GM12878 (cell line): ENCODE results near the gene RBMS1. TPM values are rescaled to one million over a fixed set of nuclear protein-coding genes. Genes with fewer than 3 reads are reported as not detected.

Experiments used
- ATAC-seq: fragments of 200-7000 bp; cut with Tn5 transposase; 3 replicates; pipeline ENCODE4 v1.9.1; 2020; ENCODE audit warnings: mild to moderate bottlenecking, moderate library complexity
- BruUV-seq: library from RNA; stranded (reverse); fragments of 400-500 nt; replicated peaks from 2 replicates; lab custom pipeline; 2021; lab: Mats Ljungman, UMichigan
- CTCF ChIA-PET: fragments of 300-600 bp; sonication (Branson Sonifier 250); formaldehyde crosslinking; extraction: SDS; loops from one replicate; lab custom pipeline; 2021; ENCODE audit warnings: inconsistent platforms; lab: Yijun Ruan, JAX
- POLR2A ChIA-PET: fragments of 350-600 bp; formaldehyde crosslinking; extraction: SDS; loops from one replicate; lab custom pipeline; 2021; ENCODE audit warnings: inconsistent platforms; lab: Charles Lee
- RAD21 ChIA-PET: fragments of 300-600 bp; sonication (Branson Sonifier 250); formaldehyde crosslinking; loops from one replicate; lab custom pipeline; 2023; ENCODE audit warnings: antibody characterized with exemption; ENCODE audit not compliant: unreplicated experiment; lab: Charles Lee
- SMC1A ChIA-PET: fragments of 300-600 bp; sonication (Branson Sonifier 250); formaldehyde crosslinking; loops from one replicate; lab custom pipeline; 2023; ENCODE audit not compliant: unreplicated experiment, uncharacterized antibody; lab: Charles Lee
- DNase-seq: peaks from one replicate; pipeline ENCODE4 v3.0.0-alpha.2; 2011; ENCODE audit warnings: low read depth, low spot score
- FAIRE-seq: peaks from 3 replicates; lab custom pipeline; 2011; peaks lifted over from hg19 to GRCh38; lab: Jason Lieb, UNC
- H2AFZ ChIP-seq: 2 replicates; pipeline ENCODE4 v1.6.0; 2011; ENCODE audit warnings: low read depth, low read length, control low read depth; ENCODE audit not compliant: control insufficient read depth
- H3K27ac ChIP-seq: 2 replicates; pipeline ENCODE4 v1.5.1; 2011; ENCODE audit warnings: control low read depth; ENCODE audit not compliant: control insufficient read depth, insufficient read depth
- H3K27me3 ChIP-seq, 2 experiments: replicated peaks in 1 of 2; 2 replicates each; pipeline versions ENCODE4 v1.6.0 to v1.6.1; 2011; ENCODE audit warnings: low read length in 1 of 2; ENCODE audit not compliant: control insufficient read depth in 2 of 2, insufficient read depth in 2 of 2
- H3K36me3 ChIP-seq, 2 experiments: 2 replicates each; pipeline ENCODE4 v1.5.1; 2011; ENCODE audit warnings: low read length in 1 of 2; ENCODE audit not compliant: control insufficient read depth in 2 of 2, insufficient read depth in 2 of 2
- H3K4me1 ChIP-seq: 2 replicates; pipeline ENCODE4 v1.6.1; 2011; ENCODE audit warnings: mild to moderate bottlenecking, low read length, moderate library complexity, mixed read lengths; ENCODE audit not compliant: control insufficient read depth, insufficient read depth
- H3K4me2 ChIP-seq: 2 replicates; pipeline ENCODE4 v1.6.0; 2011; ENCODE audit warnings: control low read depth; ENCODE audit not compliant: control insufficient read depth, insufficient read depth
- H3K4me3 ChIP-seq: fragments of 200-600 bp; sonication (generic); 2 replicates; pipeline ENCODE4 v1.5.1; 2016
- H3K79me2 ChIP-seq: 2 replicates; pipeline ENCODE4 v1.6.0; 2011; ENCODE audit warnings: low read length; ENCODE audit not compliant: control insufficient read depth, insufficient read depth
- H3K9ac ChIP-seq: 2 replicates; pipeline ENCODE4 v1.8.0; 2011; ENCODE audit warnings: low read length, control low read depth, mixed read lengths; ENCODE audit not compliant: control insufficient read depth, insufficient read depth
- H3K9me3 ChIP-seq: replicated peaks from 3 replicates; pipeline ENCODE4 v1.5.1; 2011; ENCODE audit warnings: mild to moderate bottlenecking, low read length; ENCODE audit not compliant: control insufficient read depth, insufficient read depth
- H4K20me1 ChIP-seq: 2 replicates; pipeline ENCODE4 v1.6.0; 2011; ENCODE audit not compliant: control insufficient read depth, insufficient read depth
- CBX5 ChIP-seq: sonication (generic); IDR thresholded peaks from 2 replicates; pipeline ENCODE4 v1.6.1; 2016; ENCODE audit warnings: low read depth, moderate library complexity, mild to moderate bottlenecking, inconsistent platforms
- GATAD2B ChIP-seq: fragments of 450-650 bp; conservative IDR thresholded peaks from 2 replicates; pipeline ENCODE4 v1.6.1; 2017; ENCODE audit warnings: low read depth, mild to moderate bottlenecking, moderate library complexity
- MEF2A ChIP-seq: IDR thresholded peaks from 2 replicates; pipeline ENCODE4 v1.6.1; 2011; ENCODE audit warnings: low read depth, mild to moderate bottlenecking, low read length, moderate library complexity; ENCODE audit not compliant: insufficient read depth
- NFYA ChIP-seq: IDR thresholded peaks from 2 replicates; pipeline ENCODE4 v1.6.1; 2011; ENCODE audit warnings: low read depth, mild to moderate bottlenecking, low read length, improper control_type of control experiment, borderline replicate concordance
- PBX3 ChIP-seq: IDR thresholded peaks from 2 replicates; pipeline ENCODE4 v1.6.1; 2011; ENCODE audit warnings: mild to moderate bottlenecking, low read depth, low read length, moderate library complexity; ENCODE audit not compliant: insufficient replicate concordance
- TARDBP ChIP-seq: IDR thresholded peaks from 2 replicates; pipeline ENCODE4 v1.6.1; 2016; ENCODE audit warnings: borderline replicate concordance
- ZBTB40 ChIP-seq: fragments of 450-650 bp; IDR thresholded peaks from 2 replicates; pipeline ENCODE4 v1.6.1; 2016; ENCODE audit warnings: mild to moderate bottlenecking, moderate library complexity, borderline replicate concordance
- ZNF207 ChIP-seq: fragments of 450-650 bp; IDR thresholded peaks from 2 replicates; pipeline ENCODE4 v1.6.1; 2014; ENCODE audit warnings: antibody characterized with exemption, mild to moderate bottlenecking, borderline replicate concordance
- whole genome bisulfite sequencing: methylation state at CpG from one replicate; pipeline ENCODE4 v1.1.6; 2016; ENCODE audit warnings: low lambda C conversion rate; ENCODE audit not compliant: insufficient replicate concordance, insufficient coverage; ENCODE audit errors: missing lambda C conversion rate; 5-methylcytosine and 5-hydroxymethylcytosine counted together
- in situ Hi-C: fragments of 300-500 bp; cut with MboI; formaldehyde crosslinking; loops from 9 replicates; pipeline ENCODE4 v1.14.3; 2018; ENCODE audit warnings: mixed read lengths
- intact Hi-C: fragments of 100-400 bp; cut with micrococcal nuclease; formaldehyde crosslinking; loops from one replicate; pipeline ENCODE4 v1.14.2; 2022; ENCODE audit not compliant: unreplicated experiment
- polyA plus RNA-seq, 11 experiments: library from polyadenylated mRNA; depleted of rRNA in 4 of 11; unstranded in 6 of 11; stranded (reverse) in 5 of 11; fragments of >200 nt; fragmentation: Nextera tagmentation in 4 of 11; fragmentation: Illumina TruSeq in 1 of 11; extraction: Ambion mirVana in 4 of 11; extraction: Trizol in 1 of 11; gene quantifications; 1 replicate in 1 of 11; 2 replicates in 10 of 11; pipeline versions ENCODE4 v1.2.1 to v1.2.3, GENCODE V29; 2011 to 2016; ENCODE audit warnings: inconsistent platforms in 2 of 11, missing spikeins in 2 of 11, low read depth in 1 of 11
- total RNA-seq, 4 experiments: library from RNA; depleted of rRNA in 3 of 4; stranded (reverse); fragments of >200 nt in 3 of 4; fragmentation: Illumina TruSeq in 1 of 4; extraction: Trizol in 1 of 4; gene quantifications; 2 replicates each; pipeline versions ENCODE4 v1.2.1 to v1.2.3, GENCODE V29; 2013 to 2021
- TF ChIP-seq, protein P1 (sequence below): IDR thresholded peaks from 2 replicates; pipeline ENCODE4 v1.6.1; 2012; ENCODE audit warnings: low read depth, low read length, improper control_type of control experiment
- TF ChIP-seq, protein P2 (sequence below): fragments of 450-650 bp; IDR thresholded peaks from 2 replicates; pipeline ENCODE4 v1.6.1; 2017; ENCODE audit warnings: mild to moderate bottlenecking, moderate library complexity
- TF ChIP-seq, protein P3 (sequence below): fragments of 450-650 bp; IDR thresholded peaks from 2 replicates; pipeline ENCODE4 v1.6.1; 2017; ENCODE audit warnings: mild to moderate bottlenecking

Gene RBMS1
- total and polyA plus RNA-seq, 10 of the 15 experiments (the other 5 are each of a cell fraction or from before 2014, with no cell fraction given), result 0.04 to 0.31 (median 0.17) TPM; not detected in 1

GRCh38 chr2:160401895-160402294 lies 91.7 kb downstream of the RBMS1 start:
- ChIA-PET RAD21 (no interaction called here), SMC1A (interaction anchor here (1.0 kb wide), 1 partner anchor 27 kb away, joined by 3 read pairs; no protein-coding TSS in a partner anchor), POLR2A (no interaction called here), CTCF (no interaction called here)
- Histone ChIP-seq H3K4me1 (no peaks in the 10 kb centered on the region), H3K4me3 (no peak overlapping the region), H3K27me3 (peaks cover 0 to 8% of the 10 kb centered on the region in 2 experiments; a peak in 1 of 4 replicates), H3K4me2 (no peak overlapping the region), H2AFZ (no peak overlapping the region), H3K9ac (no peak overlapping the region), H3K79me2 (no peaks in the 10 kb centered on the region), H4K20me1 (no peaks in the 10 kb centered on the region), H3K36me3 (no peaks in the 10 kb centered on the region), H3K27ac (no peak overlapping the region), H3K9me3 (no peaks in the 10 kb centered on the region)
- 38% methylated on average over 4 of the region's 4 CpGs for WGBS
- in situ Hi-C loops (no loop called here), intact Hi-C loops (no loop called here)
- ATAC-seq, result no peak
- no peak for FAIRE-seq
- DNase-seq, result no peak
- no TSS peak for BruUV-seq
- TF ChIP-seq MEF2A (no peak), PBX3 (no peak), TARDBP (no peak), CBX5 (no peak), ZBTB40 (no peak), GATAD2B (no peak), NFYA (no peak), ZNF207 (no peak)
- TF ChIP-seq, protein P1, sequence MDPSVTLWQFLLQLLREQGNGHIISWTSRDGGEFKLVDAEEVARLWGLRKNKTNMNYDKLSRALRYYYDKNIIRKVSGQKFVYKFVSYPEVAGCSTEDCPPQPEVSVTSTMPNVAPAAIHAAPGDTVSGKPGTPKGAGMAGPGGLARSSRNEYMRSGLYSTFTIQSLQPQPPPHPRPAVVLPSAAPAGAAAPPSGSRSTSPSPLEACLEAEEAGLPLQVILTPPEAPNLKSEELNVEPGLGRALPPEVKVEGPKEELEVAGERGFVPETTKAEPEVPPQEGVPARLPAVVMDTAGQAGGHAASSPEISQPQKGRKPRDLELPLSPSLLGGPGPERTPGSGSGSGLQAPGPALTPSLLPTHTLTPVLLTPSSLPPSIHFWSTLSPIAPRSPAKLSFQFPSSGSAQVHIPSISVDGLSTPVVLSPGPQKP, result no peak
- TF ChIP-seq, protein P2, sequence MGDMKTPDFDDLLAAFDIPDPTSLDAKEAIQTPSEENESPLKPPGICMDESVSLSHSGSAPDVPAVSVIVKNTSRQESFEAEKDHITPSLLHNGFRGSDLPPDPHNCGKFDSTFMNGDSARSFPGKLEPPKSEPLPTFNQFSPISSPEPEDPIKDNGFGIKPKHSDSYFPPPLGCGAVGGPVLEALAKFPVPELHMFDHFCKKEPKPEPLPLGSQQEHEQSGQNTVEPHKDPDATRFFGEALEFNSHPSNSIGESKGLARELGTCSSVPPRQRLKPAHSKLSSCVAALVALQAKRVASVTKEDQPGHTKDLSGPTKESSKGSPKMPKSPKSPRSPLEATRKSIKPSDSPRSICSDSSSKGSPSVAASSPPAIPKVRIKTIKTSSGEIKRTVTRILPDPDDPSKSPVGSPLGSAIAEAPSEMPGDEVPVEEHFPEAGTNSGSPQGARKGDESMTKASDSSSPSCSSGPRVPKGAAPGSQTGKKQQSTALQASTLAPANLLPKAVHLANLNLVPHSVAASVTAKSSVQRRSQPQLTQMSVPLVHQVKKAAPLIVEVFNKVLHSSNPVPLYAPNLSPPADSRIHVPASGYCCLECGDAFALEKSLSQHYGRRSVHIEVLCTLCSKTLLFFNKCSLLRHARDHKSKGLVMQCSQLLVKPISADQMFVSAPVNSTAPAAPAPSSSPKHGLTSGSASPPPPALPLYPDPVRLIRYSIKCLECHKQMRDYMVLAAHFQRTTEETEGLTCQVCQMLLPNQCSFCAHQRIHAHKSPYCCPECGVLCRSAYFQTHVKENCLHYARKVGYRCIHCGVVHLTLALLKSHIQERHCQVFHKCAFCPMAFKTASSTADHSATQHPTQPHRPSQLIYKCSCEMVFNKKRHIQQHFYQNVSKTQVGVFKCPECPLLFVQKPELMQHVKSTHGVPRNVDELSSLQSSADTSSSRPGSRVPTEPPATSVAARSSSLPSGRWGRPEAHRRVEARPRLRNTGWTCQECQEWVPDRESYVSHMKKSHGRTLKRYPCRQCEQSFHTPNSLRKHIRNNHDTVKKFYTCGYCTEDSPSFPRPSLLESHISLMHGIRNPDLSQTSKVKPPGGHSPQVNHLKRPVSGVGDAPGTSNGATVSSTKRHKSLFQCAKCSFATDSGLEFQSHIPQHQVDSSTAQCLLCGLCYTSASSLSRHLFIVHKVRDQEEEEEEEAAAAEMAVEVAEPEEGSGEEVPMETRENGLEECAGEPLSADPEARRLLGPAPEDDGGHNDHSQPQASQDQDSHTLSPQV, result no peak
- TF ChIP-seq, protein P3, sequence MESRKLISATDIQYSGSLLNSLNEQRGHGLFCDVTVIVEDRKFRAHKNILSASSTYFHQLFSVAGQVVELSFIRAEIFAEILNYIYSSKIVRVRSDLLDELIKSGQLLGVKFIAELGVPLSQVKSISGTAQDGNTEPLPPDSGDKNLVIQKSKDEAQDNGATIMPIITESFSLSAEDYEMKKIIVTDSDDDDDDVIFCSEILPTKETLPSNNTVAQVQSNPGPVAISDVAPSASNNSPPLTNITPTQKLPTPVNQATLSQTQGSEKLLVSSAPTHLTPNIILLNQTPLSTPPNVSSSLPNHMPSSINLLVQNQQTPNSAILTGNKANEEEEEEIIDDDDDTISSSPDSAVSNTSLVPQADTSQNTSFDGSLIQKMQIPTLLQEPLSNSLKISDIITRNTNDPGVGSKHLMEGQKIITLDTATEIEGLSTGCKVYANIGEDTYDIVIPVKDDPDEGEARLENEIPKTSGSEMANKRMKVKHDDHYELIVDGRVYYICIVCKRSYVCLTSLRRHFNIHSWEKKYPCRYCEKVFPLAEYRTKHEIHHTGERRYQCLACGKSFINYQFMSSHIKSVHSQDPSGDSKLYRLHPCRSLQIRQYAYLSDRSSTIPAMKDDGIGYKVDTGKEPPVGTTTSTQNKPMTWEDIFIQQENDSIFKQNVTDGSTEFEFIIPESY, result no peak
